ENCODE results near the gene HASPIN. TPM values are rescaled to one million over a fixed set of nuclear protein-coding genes. Genes with fewer than 3 reads are reported as not detected.

The HASPIN gene
- 2.5 and 8.9 TPM in 2 replicates for total RNA-seq

GRCh38 chr17:3723556-3724377 is at the start of gene HASPIN:
Gene HASPIN, plus strand, starts transcription at chr17:3723903. Its CDS starts 33 bp downstream, at chr17:3723936.

GRCh38 chr17:3695723-3696411 is 27.8 kb upstream of the HASPIN start, which contains the start of gene P2RX5:
Gene P2RX5, minus strand, starts transcription at chr17:3696155. Its CDS starts 150 bp downstream, at chr17:3696005.

Other genes starting within 250 kb of the HASPIN start
- gene ASPA, start 247.9 kb upstream of the HASPIN start, total RNA-seq: 0.62 and 0.77 TPM in 2 replicates
- 1.00 and 1.5 TPM in 2 replicates for gene TRPV3, start 166.1 kb upstream of the HASPIN start, total RNA-seq
- 2.1 and 2.5 TPM in 2 replicates for gene TRPV1, start 114.5 kb upstream of the HASPIN start, total RNA-seq
- gene SHPK, start 87.7 kb upstream of the HASPIN start, total RNA-seq: 15.4 and 29.7 TPM in 2 replicates
- 19.4 and 35.5 TPM in 2 replicates for gene CTNS, start 87.1 kb upstream of the HASPIN start, total RNA-seq
- 179 and 184 TPM in 2 replicates for gene TAX1BP3, start 55.3 kb upstream of the HASPIN start, total RNA-seq
- gene EMC6, start 55.1 kb upstream of the HASPIN start, total RNA-seq: 17.4 and 25.3 TPM in 2 replicates
- gene P2RX5, start 27.7 kb upstream of the HASPIN start, total RNA-seq: 3.7 and 4.0 TPM in 2 replicates
- 12.2 and 16.0 TPM in 2 replicates for gene ITGAE, start 77.3 kb downstream of the HASPIN start, total RNA-seq
- 21.4 and 28.1 TPM in 2 replicates for gene NCBP3, start 122.3 kb downstream of the HASPIN start, total RNA-seq
- gene CAMKK1, start 169.2 kb downstream of the HASPIN start, total RNA-seq: 22.1 and 25.7 TPM in 2 replicates
- gene P2RX1, start 192.6 kb downstream of the HASPIN start, total RNA-seq: under 0.01 and 0.25 TPM in 2 replicates
- 0.44 and 4.9 TPM in 2 replicates for gene ATP2A3, start 240.5 kb downstream of the HASPIN start, total RNA-seq